SJSA1 (cell line): Measurements from ENCODE around the gene MTSS2. TPM values are rescaled to one million over a fixed set of nuclear protein-coding genes. Genes with fewer than 3 reads are reported as not detected.
"Not testable (repeated sequence)": the region's sequence is repeated elsewhere in the genome, so short reads cannot be mapped to it uniquely, and the experiment has no call there.

Experiments used
- DNase-seq, 2 experiments: peaks; one replicate each; pipeline ENCODE4 v3.0.0-alpha.2; 2015 to 2020; ENCODE audit warnings: low spot score in 2 of 2, low read depth in 1 of 2
- H3K27ac ChIP-seq: fragments of 250-450 bp; sonication (Bioruptor Pico); 2 replicates; pipeline ENCODE4 v1.5.1; 2020; ENCODE audit warnings: mild to moderate bottlenecking, moderate library complexity
- H3K27me3 ChIP-seq: fragments of 250-450 bp; sonication (Bioruptor Pico); replicated peaks from 2 replicates; pipeline ENCODE4 v1.5.1; 2020; ENCODE audit warnings: mild to moderate bottlenecking, moderate library complexity
- H3K36me3 ChIP-seq: fragments of 250-450 bp; sonication (Bioruptor Pico); 2 replicates; pipeline ENCODE4 v1.5.1; 2020; ENCODE audit warnings: mild to moderate bottlenecking
- H3K4me1 ChIP-seq: fragments of 250-450 bp; sonication (Bioruptor Pico); replicated peaks from 2 replicates; pipeline ENCODE4 v1.6.1; 2021; ENCODE audit warnings: mild to moderate bottlenecking
- H3K4me3 ChIP-seq: fragments of 250-450 bp; sonication (Bioruptor Pico); 2 replicates; pipeline ENCODE4 v1.5.1; 2020; ENCODE audit warnings: mild to moderate bottlenecking
- H3K9me3 ChIP-seq: fragments of 250-450 bp; sonication (Bioruptor Pico); replicated peaks from 2 replicates; pipeline ENCODE4 v1.5.1; 2020; ENCODE audit warnings: mild to moderate bottlenecking
- total RNA-seq: library from RNA; depleted of rRNA; stranded (reverse); fragments of >200 nt; shearing (Covaris generic); gene quantifications from 2 replicates; pipeline ENCODE4 v1.2.3, GENCODE V29; 2014

Gene MTSS2
- total RNA-seq, 1 experiment from 2014 or later, result 22.6 TPM

DNA sequence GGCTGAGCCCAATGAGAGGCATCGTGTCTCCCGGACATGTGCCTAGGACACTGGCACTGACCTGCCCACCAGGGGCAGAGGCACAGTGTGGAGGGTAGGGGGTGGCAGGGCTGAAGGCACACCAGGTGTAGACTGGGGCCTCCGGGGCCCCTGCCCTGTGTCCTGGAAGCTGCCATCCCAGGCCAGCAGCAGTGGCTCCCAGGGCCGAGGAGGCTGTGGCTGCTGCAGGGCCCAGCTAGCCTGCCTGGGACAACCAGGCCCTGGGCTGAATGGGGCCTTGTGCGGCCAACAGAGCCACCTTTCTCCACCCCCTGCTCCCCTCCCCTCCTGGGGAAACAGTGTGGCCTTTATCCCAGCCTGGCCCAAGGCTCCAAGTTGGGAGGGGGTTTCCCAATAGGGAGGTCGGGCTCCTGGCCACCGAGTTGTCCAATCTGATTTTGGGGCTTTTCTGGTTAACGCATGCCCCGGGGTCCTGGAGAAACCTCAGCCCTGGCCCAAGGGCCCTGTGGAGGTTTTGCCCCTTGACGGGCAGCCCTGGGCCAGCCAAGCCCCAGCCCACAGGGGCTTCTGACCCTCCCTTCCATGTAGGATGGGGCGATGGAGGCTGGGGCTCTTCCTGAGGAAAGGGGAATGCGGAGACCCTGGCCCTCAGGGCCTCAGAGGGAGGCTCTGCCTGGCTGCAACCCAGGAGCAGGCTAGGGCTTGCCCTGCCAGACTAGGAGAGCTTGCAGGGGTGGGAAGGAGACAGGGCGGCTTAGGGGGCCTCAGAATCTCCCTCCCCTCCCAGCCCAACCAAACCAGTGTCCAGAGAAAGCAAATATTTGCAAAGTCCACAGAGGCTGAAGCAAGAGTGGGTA lies 4.2 kb downstream of the MTSS2 start:
- H3K4me3 ChIP-seq, result no peak overlapping the region
- no peaks in the 10 kb centered on the region for H3K27me3 ChIP-seq
- H3K9me3 ChIP-seq, result 0 out of 2 replicates have a peak, but pooled peaks cover 5% of the 10 kb centered on the region
- peaks cover 22% of the 10 kb centered on the region for H3K4me1 ChIP-seq
- H3K27ac ChIP-seq, result no peak overlapping the region
- no peak for DNase-seq
- peaks cover 75% of the 10 kb centered on the region for H3K36me3 ChIP-seq

DNA sequence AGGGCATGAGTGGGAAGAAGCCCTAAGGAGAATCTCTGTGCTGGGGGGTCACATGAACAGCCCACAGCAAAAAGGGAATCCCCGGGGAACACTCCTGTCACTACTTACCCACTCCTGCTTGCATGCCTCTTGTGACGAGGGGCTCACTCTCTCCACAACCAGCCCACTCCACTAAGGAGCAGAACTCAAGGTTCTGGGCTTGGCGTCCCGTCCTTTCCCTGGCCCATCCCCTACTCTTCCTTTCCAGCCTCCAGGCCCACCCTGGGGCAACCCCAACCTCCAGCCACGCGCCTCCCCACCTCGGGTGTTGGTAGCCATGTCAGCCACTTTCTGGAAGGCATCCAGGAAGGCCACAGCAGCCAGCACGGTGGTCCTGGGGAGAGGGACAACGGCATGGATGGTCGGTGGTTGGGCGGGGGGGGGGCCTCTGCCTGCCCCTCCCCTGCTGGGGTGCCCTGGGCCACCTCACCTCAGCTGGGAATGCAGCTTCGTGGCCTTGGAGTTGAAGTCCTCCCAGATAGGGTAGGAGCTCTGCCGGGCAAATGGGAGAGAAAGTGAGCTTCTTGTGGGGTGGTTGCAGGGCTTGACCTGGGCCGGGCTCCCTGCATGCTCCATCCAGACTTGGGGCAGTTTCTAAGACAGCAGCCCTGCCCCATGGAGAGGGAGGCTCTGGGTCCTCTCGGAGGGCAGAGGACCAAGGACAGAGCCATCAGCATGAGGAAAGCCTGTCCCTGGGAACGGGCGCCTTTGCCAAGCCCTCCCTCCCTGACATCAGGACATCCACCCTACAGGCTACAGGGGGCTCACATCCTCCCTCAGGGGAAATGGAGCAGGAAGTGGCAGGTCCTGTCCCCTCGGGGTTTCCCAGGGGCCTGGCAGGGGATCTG lies 5.1 kb downstream of the MTSS2 start:
- DNase-seq, result no peak
- Histone ChIP-seq H3K27ac (no peak overlapping the region), H3K36me3 (peaks cover 78% of the 10 kb centered on the region), H3K4me1 (peaks cover 15% of the 10 kb centered on the region), H3K9me3 (no peaks in the 10 kb centered on the region), H3K4me3 (no peak overlapping the region), H3K27me3 (no peaks in the 10 kb centered on the region)

- no peak for DNase-seq
- no peaks in the 10 kb centered on the region for H3K27me3 ChIP-seq
- no peak overlapping the region for H3K27ac ChIP-seq
- H3K4me1 ChIP-seq, result peaks cover 10% of the 10 kb centered on the region
- H3K4me3 ChIP-seq, result no peak overlapping the region
- no peaks in the 10 kb centered on the region for H3K9me3 ChIP-seq
- H3K36me3 ChIP-seq, result peaks cover 80% of the 10 kb centered on the region
These were observed 6.0 kb downstream of the MTSS2 start for GRCh38 chr16:70679671-70680494.

DNA sequence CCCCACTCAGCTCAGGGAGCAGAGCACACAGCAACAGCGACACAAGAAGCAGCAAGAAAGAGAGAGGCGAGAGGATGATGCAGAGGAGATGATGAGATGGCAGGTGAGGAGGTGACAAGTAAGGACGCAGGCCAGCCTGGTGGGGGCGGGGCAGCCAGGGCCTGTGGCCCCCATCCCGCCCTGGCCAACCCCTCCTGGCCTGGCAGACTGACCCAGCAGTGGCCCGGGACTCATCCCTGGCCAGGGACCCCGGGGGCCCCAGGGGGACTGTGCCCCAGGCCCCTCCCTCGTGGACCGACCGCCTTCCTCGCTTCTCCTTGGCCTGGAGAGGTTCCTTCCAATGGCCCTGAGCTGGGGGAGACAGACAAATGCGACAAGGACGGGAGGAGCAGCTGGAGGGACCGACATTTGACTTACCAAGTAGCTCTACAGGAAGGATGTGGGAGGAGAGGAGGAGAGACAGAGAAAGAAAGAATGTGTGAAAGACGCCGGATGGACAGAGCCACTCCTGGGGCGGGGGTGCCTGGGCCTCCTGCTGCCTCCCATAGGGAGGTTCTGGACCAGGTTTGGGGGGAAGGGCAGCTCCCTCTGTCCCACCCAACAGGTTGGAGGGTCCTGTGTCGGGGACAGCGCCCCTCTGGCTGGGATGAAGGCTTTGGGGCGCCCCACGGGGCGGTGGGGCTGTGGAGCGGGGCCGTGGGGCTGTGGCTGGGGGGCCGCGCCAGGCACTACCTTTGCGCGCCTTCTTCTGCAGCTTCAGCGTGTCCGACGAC lies 6.8 kb downstream of the MTSS2 start:
- Histone ChIP-seq H3K27me3 (no peaks in the 10 kb centered on the region), H3K36me3 (peaks cover 81% of the 10 kb centered on the region), H3K4me1 (0 out of 2 replicates have a peak, but pooled peaks cover 3% of the 10 kb centered on the region), H3K27ac (no peak overlapping the region), H3K9me3 (no peaks in the 10 kb centered on the region), H3K4me3 (no peak overlapping the region)
- no peak for DNase-seq

DNA sequence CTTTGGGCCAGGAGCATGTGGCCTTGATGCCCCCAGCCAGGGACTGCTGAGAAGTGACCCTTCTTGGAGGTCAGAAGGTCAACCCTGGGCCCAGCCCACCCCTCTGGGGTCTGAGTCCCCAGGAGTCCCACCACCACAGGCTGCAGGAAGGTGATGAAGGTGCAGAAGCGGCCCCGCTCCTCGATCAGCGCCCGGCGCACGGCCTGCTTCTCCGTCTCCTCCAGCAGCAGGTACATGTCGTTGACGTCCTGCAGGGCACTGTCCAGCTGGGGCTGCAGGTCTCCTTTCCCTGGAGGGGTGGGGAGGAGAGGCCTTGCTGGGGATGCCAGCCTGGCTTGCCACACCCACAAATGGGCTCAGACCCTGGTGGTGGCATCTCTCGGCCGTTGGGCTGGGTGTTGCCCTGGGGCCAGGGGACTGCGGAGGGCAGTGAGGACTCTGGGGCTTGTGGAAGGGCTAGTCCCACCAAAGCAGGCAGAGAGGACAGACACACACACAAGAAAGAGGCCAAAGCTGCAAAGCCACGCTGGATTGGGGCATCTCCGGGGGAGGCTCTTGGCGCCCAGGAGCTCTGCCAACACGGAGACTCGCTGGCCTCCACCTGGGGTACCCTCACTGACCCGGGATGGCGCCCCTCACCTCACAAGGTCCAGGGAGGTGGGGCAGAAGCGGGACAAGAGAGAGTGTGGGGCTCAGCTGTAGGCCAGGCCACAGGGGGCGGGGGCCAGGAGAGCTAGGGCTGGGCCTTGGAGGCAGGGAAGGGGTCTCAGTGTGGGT lies 7.5 kb downstream of the MTSS2 start:
- Histone ChIP-seq H3K27ac (no peak overlapping the region), H3K9me3 (no peaks in the 10 kb centered on the region), H3K4me1 (no peaks in the 10 kb centered on the region), H3K4me3 (no peak overlapping the region), H3K36me3 (peaks cover 82% of the 10 kb centered on the region), H3K27me3 (no peaks in the 10 kb centered on the region)
- no peak for DNase-seq

GRCh38 chr16:70677499-70678120 lies 8.2 kb downstream of the MTSS2 start:
- Histone ChIP-seq H3K9me3 (no peaks in the 10 kb centered on the region), H3K4me3 (no peak overlapping the region), H3K27ac (no peak overlapping the region), H3K4me1 (no peaks in the 10 kb centered on the region), H3K36me3 (peaks cover 82% of the 10 kb centered on the region), H3K27me3 (no peaks in the 10 kb centered on the region)
- no peak for DNase-seq

DNA sequence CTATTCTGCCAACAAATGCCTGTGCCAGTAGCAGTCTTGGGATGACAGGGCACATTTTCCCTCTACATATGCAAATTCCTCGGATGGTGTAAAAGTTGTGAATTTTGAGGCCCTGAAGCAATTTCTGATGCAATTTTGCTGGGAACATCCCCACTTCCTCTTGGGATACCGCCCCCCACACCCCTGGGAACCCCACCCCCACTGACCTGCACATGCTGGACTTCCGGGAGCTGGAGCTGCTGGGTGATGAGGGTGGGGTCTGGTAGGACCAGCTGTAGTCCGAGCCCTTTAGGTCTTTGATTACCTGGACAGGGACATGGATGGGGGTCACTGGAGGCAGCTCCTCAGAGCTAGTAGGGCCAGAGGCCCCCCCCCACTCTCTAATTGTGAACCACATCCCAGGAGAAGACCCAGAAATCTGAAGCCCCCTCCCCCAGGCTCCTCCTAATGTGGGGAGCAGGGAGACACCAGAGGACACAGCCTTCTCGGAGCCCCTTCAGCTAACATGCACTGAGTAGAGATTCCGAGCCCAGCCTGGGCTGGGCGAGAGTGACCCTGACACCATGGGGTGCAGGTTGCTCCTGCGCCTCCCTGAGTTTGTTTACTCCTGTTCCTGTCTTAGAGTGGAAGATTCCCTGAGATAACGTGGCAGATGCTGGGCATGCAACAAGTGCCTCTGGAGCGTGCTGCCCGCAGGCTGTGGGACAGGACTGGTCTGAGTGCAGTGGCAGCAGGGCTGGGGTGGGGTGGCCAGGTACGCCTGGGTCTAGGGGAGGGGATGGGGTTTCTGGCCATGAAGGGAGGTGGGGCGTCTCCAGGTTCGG lies 9.0 kb downstream of the MTSS2 start:
- Histone ChIP-seq H3K9me3 (no peaks in the 10 kb centered on the region), H3K27me3 (no peaks in the 10 kb centered on the region), H3K27ac (no peak overlapping the region), H3K4me3 (no peak overlapping the region), H3K36me3 (peaks cover 81% of the 10 kb centered on the region), H3K4me1 (no peaks in the 10 kb centered on the region)
- DNase-seq, result no peak

DNA sequence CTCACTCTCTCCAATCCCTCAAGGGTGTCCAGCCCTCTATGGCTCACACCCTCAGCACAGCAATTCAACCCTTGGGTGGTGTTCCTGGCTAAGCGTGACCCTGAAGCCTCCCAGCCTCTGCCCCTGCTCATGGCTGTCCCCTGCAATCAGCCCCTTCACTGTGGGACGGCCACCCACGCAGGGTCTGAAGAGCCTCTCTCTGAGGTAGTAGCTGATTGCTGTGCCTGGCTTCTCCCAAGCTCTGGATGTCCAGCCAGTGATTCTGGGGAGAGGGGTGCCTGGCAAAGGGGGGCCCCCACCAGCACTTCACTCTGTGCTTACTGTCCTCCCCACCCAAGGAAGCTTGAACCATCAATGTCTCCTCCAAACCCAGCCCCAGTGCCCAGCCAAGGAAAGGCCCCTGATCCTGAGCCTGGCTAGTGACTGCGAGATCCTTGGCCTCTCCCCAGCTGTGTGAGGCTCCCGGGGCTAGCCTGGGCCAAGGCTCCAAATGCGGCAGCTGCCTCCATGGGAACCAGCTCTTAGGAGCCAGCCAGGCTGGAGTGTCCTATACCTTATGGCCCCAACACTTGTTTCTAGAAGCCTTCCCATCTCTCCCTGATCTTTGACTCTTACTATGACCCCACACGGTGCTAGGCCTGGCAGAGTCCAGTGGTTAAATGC lies 9.9 kb downstream of the MTSS2 start:
- DNase-seq, result no peak
- no peaks in the 10 kb centered on the region for H3K9me3 ChIP-seq
- no peaks in the 10 kb centered on the region for H3K4me1 ChIP-seq
- H3K27ac ChIP-seq, result no peak overlapping the region
- H3K4me3 ChIP-seq, result no peak overlapping the region
- no peaks in the 10 kb centered on the region for H3K27me3 ChIP-seq
- peaks cover 84% of the 10 kb centered on the region for H3K36me3 ChIP-seq

DNA sequence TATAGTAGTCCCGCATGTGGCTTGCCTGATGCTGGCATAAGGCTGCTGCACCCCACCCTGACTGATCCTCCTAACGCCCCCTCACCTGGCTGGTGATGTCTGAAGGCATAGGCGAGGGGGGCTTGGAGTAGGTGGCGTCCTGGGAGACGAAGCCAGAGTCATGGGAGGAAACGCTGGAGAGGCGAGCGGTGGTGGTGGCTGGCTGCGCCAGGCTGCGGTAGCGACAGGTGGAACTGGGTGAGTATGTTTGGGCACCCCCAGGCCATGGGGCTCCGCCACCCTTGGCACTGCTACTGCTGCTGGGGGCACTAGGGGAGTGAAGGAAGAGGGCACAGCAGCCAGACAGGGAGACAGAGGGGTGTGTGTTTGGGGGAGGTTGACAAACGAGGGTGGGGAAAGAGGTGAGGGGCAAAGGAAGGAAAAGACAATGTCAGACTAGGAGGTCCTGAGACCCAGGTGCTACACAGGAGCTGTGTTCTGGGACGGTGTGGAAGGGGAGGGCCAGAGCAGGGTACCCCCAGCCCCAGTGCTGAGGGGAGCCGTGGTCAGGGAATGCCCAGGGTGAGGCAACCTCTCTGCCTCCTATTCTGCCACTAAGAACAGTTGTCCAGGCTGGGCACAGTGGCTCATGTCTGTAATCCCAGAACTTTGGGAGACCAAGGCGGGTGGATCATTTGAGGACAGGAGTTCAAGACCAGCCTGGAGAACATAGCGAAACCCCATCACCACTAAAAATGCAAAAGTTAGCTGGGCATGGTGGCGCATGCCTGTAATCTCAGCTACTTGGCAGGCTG lies 11.4 kb downstream of the MTSS2 start:
- no peak for DNase-seq
- Histone ChIP-seq H3K4me1 (no peaks in the 10 kb centered on the region), H3K27me3 (no peaks in the 10 kb centered on the region), H3K36me3 (peaks cover 86% of the 10 kb centered on the region), H3K9me3 (no peaks in the 10 kb centered on the region), H3K27ac (no peak overlapping the region), H3K4me3 (no peak overlapping the region)

DNA sequence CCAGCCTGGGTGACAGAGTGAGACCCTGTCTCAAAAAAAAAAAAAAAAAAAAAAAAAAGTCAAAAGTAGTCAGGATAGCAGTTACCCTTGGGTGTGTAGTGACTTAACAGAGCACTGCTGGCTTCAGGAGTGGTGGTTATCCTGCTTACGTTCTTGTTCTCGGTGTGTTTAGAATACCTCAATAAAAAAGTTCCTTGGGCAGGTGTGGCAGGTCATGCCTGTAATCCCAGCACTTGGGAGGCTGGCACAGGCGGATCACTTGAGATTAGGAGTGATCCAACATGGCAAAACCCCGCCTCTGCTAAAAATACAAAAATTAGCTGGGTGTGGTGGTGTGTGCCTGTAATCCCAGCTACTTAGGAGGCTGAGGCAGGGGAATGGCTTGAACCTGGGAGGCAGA lies 14.9 kb downstream of the MTSS2 start:
- H3K27ac ChIP-seq, H3K4me1 ChIP-seq, H3K9me3 ChIP-seq, H3K27me3 ChIP-seq, DNase-seq, H3K4me3 ChIP-seq: not testable (repeated sequence)
- H3K36me3 ChIP-seq, result peaks cover 83% of the 10 kb centered on the region
